Measurements from ENCODE around the gene NLRC5. TPM values are rescaled to one million over a fixed set of nuclear protein-coding genes. Genes with fewer than 3 reads are reported as not detected.

The NLRC5 gene
- total and polyA plus RNA-seq, 2 donors (not counting 3 experiments of a cell fraction or from before 2014, with no cell fraction given), result 7.4 to 26.3 TPM

GRCh38 chr16:57069635-57070370 lies 80.4 kb downstream of the NLRC5 start:
- ChIA-PET POLR2A (no interaction called here), CTCF (interaction anchor here (0.5 to 1.6 kb wide), 6 partner anchors 14 to 224 kb away, joined by 3 to 4 read pairs (median 4); partner anchors contain the start of gene CPNE2)
- no TSS peak for BruUV-seq (replicated peaks)
- Histone ChIP-seq H3K4me1 (ENCODE audit: control insufficient read depth, extremely low read depth, insufficient read depth, low read length) (no peaks in the 10 kb centered on the region), H3K9ac (replicated peaks; ENCODE audit: extremely low read depth, insufficient read depth, low read length) (no peak overlapping the region), H3K4me3 (replicated peaks in 1 of 3; ENCODE audit: insufficient read depth in 1 of 3, low read depth in 1 of 3, low read length in 3 of 3) (no peak overlapping the region), H3K36me3 (ENCODE audit: control insufficient read depth in 2 of 2, extremely low read depth in 1 of 2, insufficient read depth in 2 of 2, low read length in 2 of 2) (no peaks in the 10 kb centered on the region), H3K9me3 (replicated peaks; ENCODE audit: control insufficient read depth, insufficient read depth, low read length) (no peaks in the 10 kb centered on the region), H3K27ac (ENCODE audit: insufficient read depth, low read depth, low read length) (no peak overlapping the region), H3K9me1 (replicated peaks; ENCODE audit: control insufficient read depth, extremely low read depth, insufficient read depth, low read length) (no peaks in the 10 kb centered on the region), H3K4me2 (ENCODE audit: insufficient read depth, low read length) (no peak overlapping the region), H3K79me2 (ENCODE audit: control insufficient read depth, insufficient read depth, low read length) (no peaks in the 10 kb centered on the region), H3K27me3 (ENCODE audit: control insufficient read depth in 2 of 2, insufficient read depth in 2 of 2, low read length in 2 of 2) (no peaks in the 10 kb centered on the region), H2AFZ (ENCODE audit: low read depth, low read length) (no peak overlapping the region), H4K20me1 (replicated peaks; ENCODE audit: control insufficient read depth, extremely low read depth, insufficient read depth, low read length) (no peaks in the 10 kb centered on the region)
- intact Hi-C loops (cut with micrococcal nuclease), result no loop called here
- no peak for TF ChIP-seq POLR2AphosphoS5 (IDR thresholded peaks at IDR 0.05; ENCODE audit: insufficient read depth, low read depth, low read length)
- TF ChIP-seq MYC (IDR thresholded peaks at IDR 0.05; ENCODE audit: low read depth, low read length), result no peak
- no peak for FAIRE-seq
- DNase-seq (ENCODE audit: low read depth, low spot score), result no peak
- dilution Hi-C loops (cut with MboI; ENCODE audit: extremely low pct_ligation_motif_present, low sequenced_read_pairs), result no loop called here

- dilution Hi-C loops (cut with MboI; ENCODE audit: extremely low pct_ligation_motif_present, low sequenced_read_pairs) (no loop called here), intact Hi-C loops (cut with micrococcal nuclease) (no loop called here)
- Histone ChIP-seq H3K9me3 (replicated peaks; ENCODE audit: control insufficient read depth, insufficient read depth, low read length) (no peaks in the 10 kb centered on the region), H3K4me1 (ENCODE audit: control insufficient read depth, extremely low read depth, insufficient read depth, low read length) (no peaks in the 10 kb centered on the region), H3K27ac (ENCODE audit: insufficient read depth, low read depth, low read length) (no peak overlapping the region), H3K36me3 (ENCODE audit: control insufficient read depth in 2 of 2, extremely low read depth in 1 of 2, insufficient read depth in 2 of 2, low read length in 2 of 2) (no peaks in the 10 kb centered on the region), H3K27me3 (ENCODE audit: control insufficient read depth in 2 of 2, insufficient read depth in 2 of 2, low read length in 2 of 2) (no peaks in the 10 kb centered on the region), H3K4me3 (replicated peaks in 1 of 3; ENCODE audit: insufficient read depth in 1 of 3, low read depth in 1 of 3, low read length in 3 of 3) (no peak overlapping the region), H3K9ac (replicated peaks; ENCODE audit: extremely low read depth, insufficient read depth, low read length) (no peak overlapping the region), H4K20me1 (replicated peaks; ENCODE audit: control insufficient read depth, extremely low read depth, insufficient read depth, low read length) (no peaks in the 10 kb centered on the region), H2AFZ (ENCODE audit: low read depth, low read length) (no peak overlapping the region), H3K4me2 (ENCODE audit: insufficient read depth, low read length) (no peak overlapping the region), H3K9me1 (replicated peaks; ENCODE audit: control insufficient read depth, extremely low read depth, insufficient read depth, low read length) (no peaks in the 10 kb centered on the region), H3K79me2 (ENCODE audit: control insufficient read depth, insufficient read depth, low read length) (no peaks in the 10 kb centered on the region)
- FAIRE-seq (no peak), DNase-seq (ENCODE audit: low read depth, low spot score) (no peak)
- ChIA-PET POLR2A (no interaction called here), CTCF (interaction anchor here (0.5 to 1.6 kb wide), 2 partner anchors 106 to 224 kb away, joined by 3 to 4 read pairs; no protein-coding TSS in a partner anchor)
- TF ChIP-seq POLR2AphosphoS5 (IDR thresholded peaks at IDR 0.05; ENCODE audit: insufficient read depth, low read depth, low read length), result no peak
- no peak for TF ChIP-seq CTCF (IDR thresholded peaks at IDR 0.05; ENCODE audit: extremely low read depth in 1 of 2, insufficient read depth in 1 of 2, low read depth in 1 of 2, low read length in 2 of 2)
- no peak for TF ChIP-seq MYC (IDR thresholded peaks at IDR 0.05; ENCODE audit: low read depth, low read length)
- no peak for TF ChIP-seq EZH2 (IDR thresholded peaks at IDR 0.05; ENCODE audit: borderline replicate concordance, low read depth, low read length, severe bottlenecking)
- no peak for TF ChIP-seq JUN (IDR thresholded peaks at IDR 0.05; ENCODE audit: borderline replicate concordance, insufficient read depth, insufficient read length, low read depth)
- TF ChIP-seq FOS (IDR thresholded peaks at IDR 0.05; ENCODE audit: borderline replicate concordance, insufficient read depth, low read length), result no peak
- no peak for TF ChIP-seq POLR2A (IDR thresholded peaks at IDR 0.05; ENCODE audit: low read depth, low read length)
- no peak for TF ChIP-seq GATA2 (IDR thresholded peaks at IDR 0.05; ENCODE audit: insufficient read depth, insufficient read length, low read depth, low read length)
- TF ChIP-seq MAX (IDR thresholded peaks at IDR 0.05; ENCODE audit: insufficient read depth, insufficient read length), result no peak
- BruUV-seq (replicated peaks), result no TSS peak
Measured at GRCh38 chr16:57070424-57070823, 81.1 kb downstream of the NLRC5 start.

All from endothelial cell of umbilical vein (primary cell).